Bone marrow (tissue), 2 donors: ENCODE data around the gene PMS1.
"Not testable (repeated sequence)": the region's sequence is repeated elsewhere in the genome, so short reads cannot be mapped to it uniquely, and the experiment has no call there.

Experiments used
- DNase-seq, 2 donors: peaks; one replicate each; lab custom pipeline; 2025; lab: John Stamatoyannopoulos, UW

The PMS1 gene

DNA sequence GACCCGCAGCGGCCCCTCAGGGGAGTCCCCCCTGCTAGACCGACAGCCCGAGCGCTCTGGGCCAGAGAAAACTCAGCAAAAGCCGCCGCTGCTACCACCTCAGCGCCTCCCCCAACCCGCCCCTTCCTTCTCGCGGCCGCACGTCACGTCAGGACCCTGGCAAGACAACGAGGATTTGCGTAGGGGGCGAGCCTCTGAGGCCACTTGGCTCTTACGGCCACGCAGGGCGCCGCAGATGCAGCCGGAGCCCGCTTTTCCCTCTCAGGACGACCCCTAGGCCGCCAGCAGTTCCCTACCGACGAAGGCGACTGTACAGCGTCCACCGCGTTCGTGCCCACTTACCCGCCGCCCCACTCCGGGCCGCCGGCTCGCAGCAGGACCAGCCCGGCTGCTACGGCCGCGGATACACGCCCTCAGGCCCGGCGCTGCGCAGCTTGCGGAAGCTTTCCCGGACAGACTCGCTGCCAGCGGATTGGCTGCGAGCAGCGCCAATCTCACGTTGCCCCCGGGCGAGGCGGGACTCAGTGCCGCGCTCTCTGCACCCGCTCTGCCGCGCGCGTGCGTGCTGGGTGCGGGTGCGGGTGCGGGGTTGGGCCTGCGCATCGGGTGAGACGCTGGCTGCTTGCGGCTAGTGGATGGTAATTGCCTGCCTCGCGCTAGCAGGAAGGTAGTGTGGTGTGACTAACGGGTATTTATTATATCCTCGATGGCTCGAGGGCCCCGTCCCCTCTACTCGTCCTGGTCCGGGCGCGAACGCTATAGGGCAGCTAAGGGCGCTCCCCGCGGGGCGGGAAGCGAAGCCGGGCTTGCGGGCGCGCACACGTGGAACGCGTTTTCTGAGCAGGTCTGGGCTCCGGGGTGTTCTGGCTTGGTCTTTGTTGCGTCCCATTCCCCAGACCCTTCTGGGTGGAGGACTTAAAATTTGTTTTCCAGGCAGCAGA lies at the start of gene PMS1, which contains the start of gene ORMDL1:
PMS1 (plus strand) TSS at position 524 of the 941 bp plus-strand sequence. CDS start 7,360 bp downstream, outside the sequence.
ORMDL1 (minus strand) TSS at position 413 of the 941 bp plus-strand sequence. CDS start 1,744 bp downstream, outside the sequence.
- DNase-seq, result peak; percentile 86 to 98

DNA sequence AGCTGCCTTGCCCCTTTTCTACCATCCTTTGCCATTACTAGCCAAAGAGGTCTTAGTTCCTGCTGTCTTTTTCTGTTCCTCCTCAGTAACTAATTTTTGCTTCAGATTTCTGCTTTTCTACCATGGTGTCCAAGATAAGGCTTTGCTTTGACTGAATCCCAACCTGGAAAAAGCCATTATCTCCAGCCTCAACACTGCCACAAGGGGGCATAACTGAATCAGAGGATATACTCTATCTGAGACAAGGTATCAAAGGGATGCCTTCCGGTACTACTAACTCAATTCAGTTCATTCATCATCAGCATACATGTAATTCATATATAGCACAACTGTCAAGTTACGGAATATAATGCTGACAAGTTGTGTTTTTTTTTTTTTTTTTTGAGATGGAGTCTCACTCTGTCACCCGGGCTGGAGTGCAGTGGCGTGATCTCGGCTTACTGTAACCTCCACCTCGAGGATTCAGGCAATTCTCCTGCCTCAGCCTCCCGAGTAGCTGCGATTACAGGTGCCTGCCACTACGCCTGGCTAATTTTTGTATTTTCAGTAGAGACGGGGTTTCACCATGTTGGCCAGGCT lies 33.1 kb upstream of the PMS1 start:
- DNase-seq, result peak in 1 of 2 donors; percentile 31

DNA sequence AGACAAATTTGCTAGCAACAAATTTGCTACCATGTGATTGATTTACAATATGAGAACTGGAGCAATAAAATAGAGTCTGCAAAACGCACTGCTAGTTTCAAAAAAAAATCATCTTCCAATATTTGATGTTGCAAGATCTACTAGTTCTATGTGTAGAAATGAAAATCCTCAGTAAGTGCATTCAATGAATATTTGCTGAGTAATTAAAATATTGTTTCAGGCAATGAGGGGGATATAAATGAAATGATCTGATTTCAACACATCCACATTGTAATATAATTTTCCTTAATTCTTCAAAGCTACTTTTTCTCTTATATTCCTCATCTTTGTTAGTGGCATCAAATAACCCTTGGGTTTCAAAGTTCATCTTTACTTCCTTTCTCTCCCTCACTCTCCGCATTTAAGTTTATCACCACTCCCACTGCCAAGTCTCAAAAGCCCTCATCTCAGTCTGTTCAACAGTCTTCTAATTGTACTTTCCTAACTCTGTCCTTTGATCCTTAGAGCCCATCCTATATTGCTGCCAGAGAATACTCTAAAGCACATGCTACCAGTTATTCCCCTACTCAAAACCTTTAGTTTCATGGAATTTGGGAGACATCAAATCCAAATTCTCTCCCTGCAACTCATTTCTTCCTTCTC lies 27.8 kb upstream of the PMS1 start:
- DNase-seq, result no peak

- DNase-seq, result not testable (repeated sequence)
Measured at GRCh38 chr2:189760154-189760553, 24.1 kb upstream of the PMS1 start.

- DNase-seq, result no peak
Measured at GRCh38 chr2:189762229-189762550, 22.1 kb upstream of the PMS1 start.

DNA sequence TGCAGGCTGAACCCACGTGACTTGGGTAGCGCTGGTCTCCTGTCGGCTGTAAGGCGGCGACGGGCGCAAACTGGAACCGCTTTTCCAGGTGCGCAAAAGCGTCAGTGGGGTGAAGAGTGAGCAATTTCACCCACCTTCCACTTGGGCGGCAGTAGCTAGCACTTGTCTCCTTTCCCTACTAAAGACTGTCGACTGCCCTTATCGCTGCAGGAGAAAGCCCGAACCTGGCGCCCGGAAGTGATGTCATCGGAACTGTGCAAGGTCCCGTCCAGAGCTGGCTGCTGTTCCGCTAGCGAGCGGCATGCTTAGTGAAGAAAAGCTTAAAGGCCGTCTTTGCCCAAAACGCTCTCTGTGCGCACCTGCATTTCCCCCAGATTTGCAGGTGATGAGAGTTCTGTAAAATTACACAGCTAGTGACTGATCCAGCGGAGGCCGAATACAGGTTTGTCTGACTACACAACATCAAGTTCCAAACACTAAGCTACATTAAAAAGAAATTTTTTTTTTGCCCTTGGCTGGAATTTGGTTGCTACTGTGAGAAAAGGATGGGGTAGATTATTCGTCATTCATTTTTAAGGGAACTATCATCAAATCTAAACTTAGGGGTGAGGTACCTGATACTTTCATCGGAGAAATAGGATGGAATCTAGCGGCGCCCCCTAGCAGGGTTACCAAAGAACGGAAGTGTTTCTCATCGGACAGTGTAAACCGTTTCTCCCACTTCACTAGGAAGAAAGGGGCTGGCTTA lies 21.5 kb upstream of the PMS1 start, which contains the start of gene OSGEPL1:
OSGEPL1 (minus strand) TSS at position 242 of the 748 bp plus-strand sequence. CDS start 1,152 bp downstream, outside the sequence.
- DNase-seq, result peak; percentile 74 to 89

DNA sequence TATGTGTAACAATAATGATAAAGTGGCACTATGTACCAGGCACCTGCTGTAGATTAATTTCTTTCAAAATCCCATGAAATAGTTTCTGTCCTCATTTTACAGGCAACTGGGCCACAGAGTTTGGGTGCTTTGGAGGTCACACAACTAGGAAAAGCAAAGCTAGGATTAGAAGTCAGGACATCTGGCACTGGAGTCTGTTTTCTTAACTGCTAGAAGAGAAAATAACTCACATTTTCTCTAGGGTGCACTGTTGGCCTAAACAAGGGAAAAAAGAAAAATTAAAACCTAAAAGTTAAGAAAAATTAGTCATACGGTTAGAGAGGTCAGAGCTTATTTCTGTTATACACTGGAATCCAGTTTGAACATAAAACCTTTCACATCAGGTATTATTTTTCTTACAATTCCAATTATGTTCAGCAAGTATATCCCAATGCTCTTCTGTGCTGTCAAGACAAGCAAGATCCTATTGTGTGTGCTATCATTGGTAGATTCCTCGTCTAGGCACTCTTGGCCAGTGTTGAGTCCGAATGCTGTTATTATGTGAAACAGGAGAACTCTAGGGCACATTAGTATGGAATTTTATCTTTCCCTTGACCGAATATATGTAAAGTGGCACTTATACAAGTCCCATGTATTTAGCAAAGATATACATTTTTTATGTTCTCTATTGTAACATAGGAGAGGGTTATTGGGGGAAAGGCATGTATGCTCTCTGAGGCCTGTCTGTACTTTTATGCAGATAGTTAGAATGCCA lies 20.2 kb upstream of the PMS1 start:
- DNase-seq, result no peak

- no peak for DNase-seq
Measured at GRCh38 chr2:189770590-189771322, 13.5 kb upstream of the PMS1 start.

DNA sequence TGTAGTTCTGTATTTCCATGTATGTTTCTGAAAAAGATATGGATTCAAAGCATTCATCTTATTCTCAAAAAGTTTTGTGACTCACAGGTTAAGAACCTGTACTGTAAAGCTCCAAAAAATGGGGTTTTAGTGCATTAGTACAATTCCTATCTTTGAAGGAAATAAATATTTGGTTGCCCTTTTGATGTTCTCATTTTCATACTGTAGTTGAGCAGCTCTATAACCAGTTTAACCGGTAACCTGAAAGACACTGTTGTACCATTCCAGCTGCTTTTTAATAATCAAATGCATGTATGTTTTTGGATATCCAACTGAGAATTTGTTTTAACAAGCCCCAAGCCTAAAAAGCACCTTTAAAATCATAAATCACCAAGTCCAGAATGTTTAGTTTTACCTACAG lies 12.0 kb upstream of the PMS1 start:
- DNase-seq, result no peak

- no peak for DNase-seq
Measured at GRCh38 chr2:189782221-189782671, 2.0 kb upstream of the PMS1 start.

DNA sequence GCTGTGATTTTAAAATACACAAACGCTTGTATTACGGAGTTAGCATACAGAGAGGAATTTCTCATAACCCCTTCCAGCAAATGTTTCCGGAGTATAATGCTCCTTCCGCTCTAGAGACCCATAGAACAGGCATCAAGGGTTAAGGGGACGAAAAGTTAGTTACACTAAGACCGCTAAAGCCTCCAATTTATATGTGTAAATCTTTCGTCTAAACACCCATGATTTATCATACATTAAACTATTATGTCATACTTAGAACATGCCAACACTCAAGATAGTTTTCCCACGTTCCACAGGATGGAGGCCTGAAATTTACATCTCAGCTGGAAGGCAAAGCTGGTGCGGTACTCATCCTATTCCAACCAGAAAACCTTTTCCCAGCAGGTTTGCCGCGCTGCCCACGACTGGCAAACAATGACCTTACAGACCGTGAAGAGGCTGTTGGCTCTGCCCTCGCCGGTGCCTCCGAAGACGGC lies 761 bp upstream of the PMS1 start:
- DNase-seq, result peak in 1 of 2 donors; percentile 2

- no peak for DNase-seq
Measured at GRCh38 chr2:189791338-189792042, 7.2 kb downstream of the PMS1 start.

- no peak for DNase-seq
Measured at GRCh38 chr2:189794310-189794709, 10.1 kb downstream of the PMS1 start.

GRCh38 chr2:189797902-189798301 lies 13.7 kb downstream of the PMS1 start:
- DNase-seq, result no peak

GRCh38 chr2:189798312-189799029 lies 14.2 kb downstream of the PMS1 start:
- peak in 1 of 2 donors; percentile 34 for DNase-seq

DNA sequence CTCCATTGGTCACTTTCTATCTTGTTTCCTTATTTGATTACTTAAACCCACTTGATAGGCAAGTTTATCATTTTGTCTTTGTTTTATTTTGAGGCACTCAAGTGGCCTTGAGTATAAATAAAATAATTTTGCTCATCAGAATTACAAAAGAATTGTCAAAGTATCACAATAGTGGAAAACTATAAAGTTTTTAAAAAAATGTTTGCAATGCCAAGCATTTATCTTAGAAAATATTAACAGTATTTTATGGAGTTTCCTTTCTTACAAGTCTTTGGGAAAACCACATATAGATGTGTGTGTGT lies 14.7 kb downstream of the PMS1 start:
- no peak for DNase-seq

GRCh38 chr2:189799531-189799930 lies 15.3 kb downstream of the PMS1 start:
- no peak for DNase-seq

DNA sequence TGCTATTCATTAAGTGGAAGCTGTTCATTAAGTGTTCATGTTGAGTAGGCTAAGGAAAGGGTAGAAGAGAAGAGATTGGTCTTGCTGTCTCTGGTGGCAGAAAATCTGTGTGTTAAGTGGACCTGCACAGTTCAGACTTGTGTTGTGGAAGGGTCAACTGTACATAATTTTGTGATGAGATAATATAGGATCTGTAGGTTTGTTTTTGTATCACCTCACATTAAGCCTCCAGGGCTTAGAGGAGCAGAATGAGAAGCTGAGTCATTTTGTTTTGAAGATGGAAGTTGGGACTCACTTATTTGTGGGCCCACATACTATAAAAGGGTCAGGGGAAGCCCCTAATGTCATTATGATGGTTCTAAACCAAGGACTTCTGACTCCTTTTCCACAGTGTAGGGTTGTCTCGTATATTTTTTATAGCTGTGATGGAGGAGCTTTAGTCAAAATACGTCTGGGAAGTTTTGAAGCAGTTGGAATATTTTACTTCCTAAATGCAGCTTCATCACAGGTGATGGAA lies 18.2 kb downstream of the PMS1 start:
- no peak for DNase-seq

GRCh38 chr2:189803431-189803830 lies 19.2 kb downstream of the PMS1 start:
- no peak for DNase-seq
